SH-SY5Y (cell line): Measurements from ENCODE around the gene SPG7.

Experiments used
- GATA2 ChIP-seq: IDR thresholded peaks from 2 replicates; pipeline ENCODE4 v1.6.1; 2011; ENCODE audit warnings: mild to moderate bottlenecking, low read depth, low read length
- GATA3 ChIP-seq: IDR thresholded peaks from 2 replicates; pipeline ENCODE4 v1.6.1; 2011; ENCODE audit warnings: low read depth, mild to moderate bottlenecking, low read length, moderate library complexity

DNA sequence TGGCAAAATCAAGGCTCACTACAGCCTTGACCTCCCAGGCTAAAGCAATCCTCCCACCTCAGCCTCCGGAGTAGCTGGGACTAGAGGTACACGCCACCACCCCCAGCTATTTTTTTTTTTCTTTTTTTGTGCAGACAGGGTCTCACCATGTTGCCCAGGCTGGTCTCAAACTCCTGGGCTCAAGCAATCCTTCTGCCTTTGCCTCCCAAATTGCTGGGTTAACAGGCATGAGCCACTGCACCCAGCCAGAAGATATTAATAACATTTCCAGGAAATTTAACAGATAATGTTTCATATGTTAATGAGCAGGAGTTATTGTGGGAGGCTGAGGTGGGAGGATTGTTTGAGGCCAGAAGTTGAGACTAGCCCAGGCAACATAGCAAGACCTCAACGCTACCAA, 8.4 kb upstream of the SPG7 start:
- TF ChIP-seq GATA2, result no peak
- TF ChIP-seq GATA3, result no peak
